NCI-H526 treated with DMSO at 0.1 percent for 48 hours (cell line): Measurements from ENCODE around the gene CCDC40.

ENCODE experiments used
- DNase-seq: peaks from one replicate; lab custom pipeline; 2025; lab: John Stamatoyannopoulos, UW

Gene CCDC40

GRCh38 chr17:80000981-80001775 lies 35.3 kb upstream of the CCDC40 start:
- no peak for DNase-seq

DNA sequence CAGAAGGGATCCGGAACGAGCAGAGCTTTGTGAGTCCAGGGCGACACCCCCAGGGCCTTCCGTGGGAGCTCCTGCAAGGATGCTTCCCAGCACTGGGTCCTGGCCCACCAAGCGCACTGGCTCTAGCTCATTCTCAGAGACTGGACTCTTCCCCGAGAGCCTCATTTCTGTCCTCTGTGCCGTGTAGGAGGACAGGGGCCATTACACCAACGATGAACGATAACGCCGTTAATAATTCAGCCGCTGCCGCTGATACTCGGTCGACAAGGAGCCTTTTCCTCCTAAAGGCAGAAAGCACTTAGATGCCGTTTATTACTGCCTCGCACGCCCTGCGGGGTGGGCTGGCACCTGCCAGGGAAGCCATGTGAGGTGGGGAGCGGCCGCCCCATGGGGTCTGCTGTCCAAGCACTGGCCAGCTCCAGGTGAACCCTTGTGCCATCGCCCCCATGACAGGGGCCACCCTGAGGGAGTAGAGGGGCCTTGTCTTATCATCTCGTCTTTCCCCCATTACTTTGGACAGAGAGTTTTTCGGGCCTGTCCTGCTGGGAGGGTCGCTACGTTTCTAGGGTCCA lies 34.3 kb upstream of the CCDC40 start:
- DNase-seq: no peak

GRCh38 chr17:80002690-80003490 lies 33.6 kb upstream of the CCDC40 start:
- DNase-seq: no peak

DNA sequence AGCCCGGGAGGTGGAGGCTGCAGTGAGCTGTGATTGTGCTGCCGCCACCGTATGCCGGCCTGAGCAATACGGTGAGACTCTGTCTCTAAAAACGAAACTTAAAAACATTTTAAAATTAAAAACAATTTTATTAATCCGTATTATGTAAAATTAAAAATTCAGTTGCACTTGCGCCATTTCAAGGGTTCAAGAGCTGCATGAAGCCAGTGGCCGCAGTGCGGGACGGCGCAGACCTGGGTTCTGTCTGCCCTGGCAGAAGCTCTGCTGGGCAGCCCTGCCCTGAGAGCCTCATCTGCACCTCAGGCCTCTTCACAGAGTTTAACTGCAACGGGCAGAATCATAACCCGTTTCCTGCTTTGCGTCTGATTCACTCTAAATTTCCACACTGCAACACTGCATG lies 32.5 kb upstream of the CCDC40 start:
- no peak for DNase-seq

DNA sequence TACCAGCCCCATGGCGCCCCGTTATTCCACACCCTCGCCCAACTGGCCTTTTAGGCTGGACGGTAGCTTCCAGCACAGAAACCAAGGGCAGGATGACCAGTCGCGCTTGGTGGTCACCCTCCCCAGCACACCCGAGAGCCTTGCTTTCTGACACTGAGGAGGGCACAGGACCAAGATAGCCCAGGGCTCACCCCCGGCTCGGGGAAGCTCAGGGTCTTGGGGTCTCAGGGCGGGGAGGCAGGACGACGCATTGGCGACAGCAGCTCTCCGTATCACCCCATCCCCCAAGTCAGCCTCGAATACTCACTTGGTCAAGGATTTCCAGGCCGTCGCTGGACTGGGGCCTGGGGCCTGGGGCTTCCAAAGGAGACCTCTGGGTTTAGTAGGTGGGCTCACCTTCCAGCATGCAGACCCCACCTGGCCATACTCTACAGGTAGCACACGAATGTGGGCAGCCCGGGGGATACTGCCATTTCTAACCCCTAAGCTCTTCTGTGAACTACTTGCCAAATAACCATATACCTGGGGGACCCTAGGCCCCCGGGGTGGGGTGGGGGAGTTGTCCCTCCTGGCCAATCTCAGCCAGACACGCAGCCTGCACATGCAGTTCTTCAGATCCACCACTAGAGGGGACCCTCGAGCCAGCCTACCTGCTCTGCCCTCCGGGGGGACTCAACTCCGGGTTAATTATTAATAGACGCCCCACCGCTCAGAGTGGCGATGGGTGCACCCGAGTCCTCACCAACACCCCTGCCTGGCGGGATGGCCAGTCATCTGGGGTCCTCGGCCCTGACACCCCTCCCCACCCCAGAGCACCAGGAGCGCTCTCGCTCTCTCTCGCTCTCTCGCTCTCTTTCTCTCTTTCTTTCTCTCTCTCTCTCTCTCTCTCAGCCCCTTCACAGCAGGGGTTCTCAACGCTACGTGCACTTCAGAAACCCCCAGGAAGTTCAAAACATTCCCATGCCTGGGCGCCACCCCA lies 30.8 kb upstream of the CCDC40 start:
- peak; percentile 25 for DNase-seq

GRCh38 chr17:80006339-80006720 lies 30.1 kb upstream of the CCDC40 start:
- no peak for DNase-seq

DNA sequence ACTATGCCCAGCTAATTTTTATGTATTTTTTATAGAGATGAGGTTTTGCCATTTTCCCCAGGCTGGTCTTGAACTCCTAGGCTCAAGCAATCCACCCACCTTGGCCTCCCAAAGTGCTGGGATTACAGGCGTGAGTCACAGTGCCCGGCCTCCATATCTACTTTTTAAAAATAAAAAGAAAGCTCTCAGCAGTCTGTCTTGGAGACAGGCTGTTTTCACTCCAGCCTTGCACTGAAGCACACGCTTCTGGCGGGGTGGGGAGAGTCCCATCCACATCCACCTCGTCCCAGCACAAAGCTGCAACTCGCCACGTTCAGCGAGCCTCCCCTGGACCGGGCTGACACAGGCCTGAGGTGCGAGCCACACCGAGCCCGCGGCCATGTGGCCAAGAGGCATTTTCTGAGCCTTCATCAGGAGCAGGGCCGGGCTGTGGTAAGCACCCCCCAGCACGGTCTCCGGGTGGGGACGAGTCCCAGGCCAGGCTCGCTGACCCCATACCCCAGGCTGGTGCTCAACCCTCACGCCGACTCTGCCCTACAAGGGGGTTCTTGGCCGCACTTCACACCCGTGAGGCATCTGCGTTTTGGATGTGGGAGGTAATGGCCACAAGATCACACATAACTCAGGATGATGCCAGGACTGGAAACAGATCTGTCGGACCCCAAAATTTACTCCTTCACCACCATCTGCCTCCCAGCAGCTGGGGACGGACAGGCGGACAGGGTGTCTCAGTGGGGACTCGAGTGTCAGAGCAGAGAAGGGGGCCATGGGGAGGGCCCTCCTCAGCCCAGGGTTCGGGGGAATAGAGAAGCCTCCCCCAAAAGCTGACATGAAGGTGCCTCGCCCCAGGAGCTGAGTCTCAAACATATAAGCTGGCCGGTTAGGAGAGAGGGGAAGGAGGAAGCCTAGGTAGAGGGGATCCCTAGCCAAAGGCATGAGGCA lies 29.4 kb upstream of the CCDC40 start:
- no peak for DNase-seq

DNA sequence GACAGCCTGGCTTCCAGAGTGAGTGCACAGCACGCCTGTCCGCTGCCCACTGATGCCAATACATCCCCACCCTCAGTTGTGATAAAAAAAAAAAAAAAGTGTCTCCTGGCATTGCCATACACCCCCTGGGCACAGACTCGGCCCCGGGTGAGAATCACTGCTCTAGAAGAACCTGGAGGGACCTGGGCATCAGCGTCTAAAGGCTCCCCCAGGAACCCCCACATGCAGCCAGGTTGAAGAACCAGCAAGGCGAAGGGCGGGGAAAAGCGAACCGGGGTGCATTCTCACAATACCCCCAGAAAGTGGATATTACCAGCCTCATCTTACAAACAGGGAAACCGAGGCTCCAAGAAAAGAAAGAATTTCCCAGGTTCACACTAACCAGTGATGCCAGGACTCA lies 28.5 kb upstream of the CCDC40 start:
- no peak for DNase-seq

DNA sequence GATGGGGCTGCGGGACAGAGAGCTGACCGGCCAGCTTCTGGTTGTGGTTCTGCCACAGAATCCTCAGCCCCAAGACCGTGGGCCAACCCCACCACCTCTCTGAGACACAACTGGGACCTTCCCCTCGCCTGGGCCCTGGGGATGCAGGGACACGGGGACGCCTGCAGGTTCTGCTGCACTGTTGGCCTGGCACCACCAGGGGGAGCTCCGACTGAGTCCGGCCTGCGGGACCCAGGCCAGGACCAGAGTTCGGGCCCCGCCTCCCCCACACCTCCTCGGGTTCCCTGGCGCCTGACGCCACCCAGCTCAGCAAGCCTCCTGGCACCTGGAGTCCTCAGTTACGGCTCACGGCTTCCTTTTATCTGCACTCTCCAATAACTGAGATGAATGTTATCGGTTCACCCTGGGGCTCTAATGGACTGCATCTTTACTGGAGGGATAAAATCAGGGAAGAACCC lies 28.0 kb upstream of the CCDC40 start:
- peak; percentile 30 for DNase-seq

GRCh38 chr17:80008848-80009247 lies 27.6 kb upstream of the CCDC40 start:
- DNase-seq: no peak

DNA sequence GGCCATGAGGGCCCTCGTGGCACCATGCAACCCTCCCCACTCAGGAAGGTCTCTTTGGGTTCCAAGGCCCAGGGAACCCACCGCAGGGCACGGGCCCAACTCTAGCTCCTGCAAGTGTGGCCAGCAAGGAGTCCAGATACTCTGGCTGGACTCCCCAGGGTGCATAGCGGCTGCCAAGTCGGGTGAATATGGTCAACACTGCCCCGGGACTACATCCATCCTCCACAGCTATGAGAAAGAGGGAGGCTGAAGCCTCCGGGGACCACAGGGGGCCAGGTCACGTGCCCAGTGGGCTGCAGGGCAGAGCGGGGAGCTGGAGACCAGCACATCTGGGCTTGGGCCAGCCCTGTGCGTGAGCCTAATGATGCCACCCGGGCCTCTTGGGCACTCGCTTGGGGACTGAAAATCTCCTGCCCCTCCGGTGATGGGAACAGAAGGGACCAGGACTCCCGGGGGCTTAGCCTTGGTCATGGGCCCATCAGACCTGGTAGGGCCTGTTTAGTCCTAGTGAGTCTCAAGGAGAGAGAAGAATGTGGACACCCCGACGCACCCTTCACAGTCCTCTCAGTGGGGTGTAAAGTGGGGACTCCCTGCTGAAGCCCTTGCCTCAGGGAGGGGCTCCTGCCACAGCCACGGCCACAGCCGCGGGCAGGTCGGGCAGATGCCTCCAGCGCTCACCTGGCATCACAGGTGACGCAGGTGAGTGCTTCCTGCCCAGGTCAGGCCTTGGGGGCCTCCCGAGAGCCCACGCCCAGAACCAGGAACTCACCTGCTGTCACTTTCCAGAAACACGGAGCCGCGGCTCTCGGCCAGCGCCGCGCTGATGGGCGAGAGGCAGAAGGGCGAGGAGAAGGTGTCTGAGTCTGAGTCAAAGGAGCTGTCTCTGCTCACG lies 26.8 kb upstream of the CCDC40 start:
- DNase-seq: no peak

- DNase-seq: no peak
These were observed 26.1 kb upstream of the CCDC40 start for GRCh38 chr17:80010283-80010858.

- DNase-seq: no peak
These were observed 24.4 kb upstream of the CCDC40 start for GRCh38 chr17:80011989-80012555.

- DNase-seq: no peak
These were observed 23.4 kb upstream of the CCDC40 start for GRCh38 chr17:80012765-80013741.

- no peak for DNase-seq
These were observed 19.0 kb upstream of the CCDC40 start for GRCh38 chr17:80017226-80018010.

DNA sequence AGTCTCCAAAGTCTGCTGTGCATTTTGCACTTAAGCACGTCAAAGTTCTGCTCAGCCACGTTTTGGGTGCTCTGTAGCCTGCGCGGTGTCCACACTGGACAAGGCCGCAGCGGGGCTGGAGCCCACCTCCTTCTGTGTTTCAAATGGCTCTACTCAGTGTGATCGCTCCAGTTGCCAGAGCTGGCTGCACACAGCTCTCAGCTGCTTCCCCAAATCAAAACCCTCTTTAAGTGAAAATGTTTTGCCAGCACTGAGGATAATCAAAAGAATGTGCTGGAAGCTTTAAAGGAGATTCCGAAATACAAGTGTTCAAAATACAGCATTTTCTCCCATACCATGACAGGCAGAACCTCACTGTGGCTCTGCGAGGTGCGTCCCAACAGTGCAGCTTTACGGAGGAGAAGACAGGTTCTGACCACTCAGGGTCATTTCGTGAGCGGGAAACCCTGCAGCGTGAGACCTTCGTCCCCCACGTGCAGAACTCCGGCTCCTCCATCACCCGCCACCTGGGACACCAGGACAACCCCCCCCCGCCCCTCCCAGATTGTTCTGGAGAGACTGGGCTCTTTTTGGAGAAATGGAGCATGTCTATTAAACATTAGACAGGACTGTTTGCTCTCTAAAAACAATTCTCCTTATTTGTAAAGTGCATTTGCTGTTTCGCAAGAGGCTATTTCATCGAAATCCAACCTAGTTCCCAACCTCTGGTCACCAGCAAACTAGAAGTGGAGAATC lies 17.4 kb upstream of the CCDC40 start:
- DNase-seq: no peak
